Globus pallidus (tissue), 1 donor: ENCODE measurements around the gene WDR48.
A peak's percentile ranks its signal among the peaks of the same experiment; 100 is the strongest.
"Not testable (repeated sequence)": the region's sequence is repeated elsewhere in the genome, so short reads cannot be mapped to it uniquely, and the experiment has no call there.

Source experiments
- DNase-seq: peaks from one replicate; pipeline ENCODE4 v3.0.0-alpha.2; 2015; ENCODE audit warnings: low spot score

The WDR48 gene

GRCh38 chr3:39051649-39052561 lies at the start of gene WDR48, which contains the start of gene SCN11A:
Gene WDR48, plus strand, starts transcription at chr3:39052016. Its CDS starts 10 bp downstream, at chr3:39052026.
Gene SCN11A, minus strand, starts transcription at chr3:39051944. Its CDS starts 101,582 bp downstream, at chr3:38950362.
- DNase-seq: peak; percentile 94

- no peak for DNase-seq
These were observed 46.5 kb upstream of the WDR48 start for GRCh38 chr3:39005295-39005694.

GRCh38 chr3:39011191-39011736 lies 40.6 kb upstream of the WDR48 start:
- DNase-seq: no peak

GRCh38 chr3:39013289-39013688 lies 38.5 kb upstream of the WDR48 start:
- DNase-seq: no peak

GRCh38 chr3:39013921-39014509 lies 37.8 kb upstream of the WDR48 start:
- DNase-seq: no peak

- DNase-seq: no peak
These were observed 36.4 kb upstream of the WDR48 start for GRCh38 chr3:39015418-39015817.

GRCh38 chr3:39019299-39019698 lies 32.5 kb upstream of the WDR48 start:
- DNase-seq: no peak

- no peak for DNase-seq
These were observed 30.8 kb upstream of the WDR48 start for GRCh38 chr3:39021029-39021428.

- no peak for DNase-seq
These were observed 30.1 kb upstream of the WDR48 start for GRCh38 chr3:39021465-39022285.

- DNase-seq: no peak
These were observed 29.6 kb upstream of the WDR48 start for GRCh38 chr3:39022286-39022630.

- DNase-seq: no peak
These were observed 27.3 kb upstream of the WDR48 start for GRCh38 chr3:39024497-39024896.

- DNase-seq: no peak
These were observed 26.4 kb upstream of the WDR48 start for GRCh38 chr3:39025222-39025970.

GRCh38 chr3:39028546-39028945 lies 23.3 kb upstream of the WDR48 start:
- DNase-seq: no peak

GRCh38 chr3:39029556-39029955 lies 22.3 kb upstream of the WDR48 start:
- no peak for DNase-seq

GRCh38 chr3:39038165-39038564 lies 13.7 kb upstream of the WDR48 start:
- no peak for DNase-seq

- DNase-seq: no peak
These were observed 1.8 kb upstream of the WDR48 start for GRCh38 chr3:39050029-39050428.

GRCh38 chr3:39052583-39052982 lies 767 bp downstream of the WDR48 start:
- DNase-seq: no peak

GRCh38 chr3:39053696-39054095 lies 1.9 kb downstream of the WDR48 start:
- DNase-seq: no peak

GRCh38 chr3:39056151-39056550 lies 4.3 kb downstream of the WDR48 start:
- DNase-seq: no peak

- DNase-seq: not testable (repeated sequence)
These were observed 9.4 kb downstream of the WDR48 start for GRCh38 chr3:39061228-39061627.

GRCh38 chr3:39062180-39062579 lies 10.4 kb downstream of the WDR48 start:
- DNase-seq: no peak

- no peak for DNase-seq
These were observed 11.3 kb downstream of the WDR48 start for GRCh38 chr3:39063143-39063542.
